ENCODE data around the gene SFI1.

GRCh38 chr22:31602259-31602952, 106.1 kb downstream of the SFI1 start:
- TF ChIP-seq, protein P1, sequence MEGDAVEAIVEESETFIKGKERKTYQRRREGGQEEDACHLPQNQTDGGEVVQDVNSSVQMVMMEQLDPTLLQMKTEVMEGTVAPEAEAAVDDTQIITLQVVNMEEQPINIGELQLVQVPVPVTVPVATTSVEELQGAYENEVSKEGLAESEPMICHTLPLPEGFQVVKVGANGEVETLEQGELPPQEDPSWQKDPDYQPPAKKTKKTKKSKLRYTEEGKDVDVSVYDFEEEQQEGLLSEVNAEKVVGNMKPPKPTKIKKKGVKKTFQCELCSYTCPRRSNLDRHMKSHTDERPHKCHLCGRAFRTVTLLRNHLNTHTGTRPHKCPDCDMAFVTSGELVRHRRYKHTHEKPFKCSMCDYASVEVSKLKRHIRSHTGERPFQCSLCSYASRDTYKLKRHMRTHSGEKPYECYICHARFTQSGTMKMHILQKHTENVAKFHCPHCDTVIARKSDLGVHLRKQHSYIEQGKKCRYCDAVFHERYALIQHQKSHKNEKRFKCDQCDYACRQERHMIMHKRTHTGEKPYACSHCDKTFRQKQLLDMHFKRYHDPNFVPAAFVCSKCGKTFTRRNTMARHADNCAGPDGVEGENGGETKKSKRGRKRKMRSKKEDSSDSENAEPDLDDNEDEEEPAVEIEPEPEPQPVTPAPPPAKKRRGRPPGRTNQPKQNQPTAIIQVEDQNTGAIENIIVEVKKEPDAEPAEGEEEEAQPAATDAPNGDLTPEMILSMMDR (IDR thresholded peaks at IDR 0.05; ENCODE audit: poor library complexity) = no peak
- no peak for TF ChIP-seq EZH2phosphoT487 (IDR thresholded peaks at IDR 0.05; ENCODE audit: low read depth, severe bottlenecking, unreplicated experiment)

All from hepatocyte (in vitro differentiated cells).